ENCODE data around the gene GTSF1L. TPM values are rescaled to one million over a fixed set of nuclear protein-coding genes. Genes with fewer than 3 reads are reported as not detected.

GTSF1L gene
- total and polyA plus RNA-seq, 4 donors, result not detected

- 86% methylated on average over 8 of the region's 8 CpGs for WGBS
- no peak for TF ChIP-seq ZBTB33 (IDR thresholded peaks at IDR 0.05)
- TF ChIP-seq FOXA2 (IDR thresholded peaks at IDR 0.05), result no peak
- no peak for TF ChIP-seq CTCF (IDR thresholded peaks at IDR 0.05; ENCODE audit: low read depth, low read length, missing input control)
- TF ChIP-seq GABPA (IDR thresholded peaks at IDR 0.05 in 1 of 2, conservative IDR thresholded peaks at IDR 0.05 in 1 of 2), result no peak
- no peak for TF ChIP-seq NR2F2 (IDR thresholded peaks at IDR 0.05)
- no peak for TF ChIP-seq SP1 (IDR thresholded peaks at IDR 0.05)
- TF ChIP-seq RAD21 (IDR thresholded peaks at IDR 0.05), result no peak
- no peak for TF ChIP-seq RXRA (IDR thresholded peaks at IDR 0.05)
- no peak for TF ChIP-seq REST (IDR thresholded peaks at IDR 0.05)
- TF ChIP-seq HNF4G (IDR thresholded peaks at IDR 0.05), result no peak
- TF ChIP-seq HNF4A (conservative IDR thresholded peaks at IDR 0.05), result no peak
- no peak for TF ChIP-seq MAX (IDR thresholded peaks at IDR 0.05)
- no peak for TF ChIP-seq FOXA1 (IDR thresholded peaks at IDR 0.05)
- H3K36me3 ChIP-seq (ENCODE audit: control insufficient read depth in 4 of 4, insufficient read depth in 3 of 4, low read depth in 1 of 4, low read length in 3 of 4), result no peaks in the 10 kb centered on the region
- no peaks in the 10 kb centered on the region for H3K9me3 ChIP-seq (ENCODE audit: control insufficient read depth in 4 of 4, low read length in 3 of 4)
- H3K9ac ChIP-seq (ENCODE audit: low read depth in 1 of 2, low read length in 2 of 2), result no peak overlapping the region
- H3K4me3 ChIP-seq (ENCODE audit: low read depth in 1 of 3, low read length in 3 of 3), result no peak overlapping the region
- H3K27ac ChIP-seq (ENCODE audit: low read depth in 1 of 2, low read length in 2 of 2), result no peak overlapping the region
- H3K4me1 ChIP-seq (ENCODE audit: control insufficient read depth in 4 of 4, insufficient read depth in 4 of 4, low read length in 3 of 4), result no peaks in the 10 kb centered on the region
- DNase-seq (ENCODE audit: low spot score), result no peak
- no peaks in the 10 kb centered on the region for H3K27me3 ChIP-seq (ENCODE audit: control insufficient read depth in 4 of 4, insufficient read depth in 4 of 4, low read length in 3 of 4)
These were observed 45.3 kb downstream of the GTSF1L start for GRCh38 chr20:43681468-43681942.

GRCh38 chr20:43680981-43681380 lies 45.8 kb downstream of the GTSF1L start:
- Histone ChIP-seq H3K27ac (ENCODE audit: low read depth in 1 of 2, low read length in 2 of 2) (no peak overlapping the region), H3K9me3 (ENCODE audit: control insufficient read depth in 4 of 4, low read length in 3 of 4) (no peaks in the 10 kb centered on the region), H3K4me3 (ENCODE audit: low read depth in 1 of 3, low read length in 3 of 3) (no peak overlapping the region), H3K27me3 (ENCODE audit: control insufficient read depth in 4 of 4, insufficient read depth in 4 of 4, low read length in 3 of 4) (no peaks in the 10 kb centered on the region), H3K9ac (ENCODE audit: low read depth in 1 of 2, low read length in 2 of 2) (no peak overlapping the region), H3K4me1 (ENCODE audit: control insufficient read depth in 4 of 4, insufficient read depth in 4 of 4, low read length in 3 of 4) (no peaks in the 10 kb centered on the region), H3K36me3 (ENCODE audit: control insufficient read depth in 4 of 4, insufficient read depth in 3 of 4, low read depth in 1 of 4, low read length in 3 of 4) (no peaks in the 10 kb centered on the region)
- 92% methylated on average over 7 of the region's 7 CpGs for WGBS
- no peak for DNase-seq (ENCODE audit: low spot score)
- TF ChIP-seq CTCF (IDR thresholded peaks at IDR 0.05; ENCODE audit: low read depth, low read length, missing input control) (no peak), ATF3 (IDR thresholded peaks at IDR 0.05) (no peak), TAF1 (conservative IDR thresholded peaks at IDR 0.05) (no peak), SP1 (IDR thresholded peaks at IDR 0.05) (no peak), HNF4A (conservative IDR thresholded peaks at IDR 0.05) (no peak), RAD21 (IDR thresholded peaks at IDR 0.05) (no peak), GABPA (IDR thresholded peaks at IDR 0.05 in 1 of 2, conservative IDR thresholded peaks at IDR 0.05 in 1 of 2) (no peak), HNF4G (IDR thresholded peaks at IDR 0.05) (no peak), YY1 (IDR thresholded peaks at IDR 0.05) (no peak), RXRA (IDR thresholded peaks at IDR 0.05) (no peak), FOXA1 (IDR thresholded peaks at IDR 0.05) (no peak), ZBTB33 (IDR thresholded peaks at IDR 0.05) (no peak), JUND (IDR thresholded peaks at IDR 0.05) (no peak), MAX (IDR thresholded peaks at IDR 0.05) (no peak)
